GM12878 (cell line): ENCODE measurements around the gene SLC44A4. TPM values are rescaled to one million over a fixed set of nuclear protein-coding genes. Genes with fewer than 3 reads are reported as not detected.

ENCODE experiments used
- ATF7 ChIP-seq: fragments of 450-650 bp; IDR thresholded peaks from 2 replicates; pipeline ENCODE4 v1.6.1; 2016; ENCODE audit warnings: low read depth, mild to moderate bottlenecking
- CHD1 ChIP-seq: IDR thresholded peaks from 2 replicates; pipeline ENCODE4 v1.6.1; 2012; ENCODE audit warnings: low read depth, low read length, improper control_type of control experiment
- CREM ChIP-seq: IDR thresholded peaks from 2 replicates; pipeline ENCODE4 v1.6.1; 2014; ENCODE audit warnings: antibody characterized with exemption, low read depth
- DPF2 ChIP-seq: fragments of 450-650 bp; IDR thresholded peaks from 2 replicates; pipeline ENCODE4 v1.6.1; 2017; ENCODE audit warnings: mild to moderate bottlenecking
- HSF1 ChIP-seq: fragments of 150-350 bp; IDR thresholded peaks from 2 replicates; pipeline ENCODE4 v1.6.1; 2014; ENCODE audit warnings: mild to moderate bottlenecking, low read depth, low read length
- IRF5 ChIP-seq: fragments of 450-650 bp; IDR thresholded peaks from 2 replicates; pipeline ENCODE4 v1.6.1; 2017; ENCODE audit warnings: borderline replicate concordance
- KAT2A ChIP-seq: conservative IDR thresholded peaks from 2 replicates; pipeline ENCODE4 v1.6.1; 2011; ENCODE audit warnings: low read depth, low read length; ENCODE audit not compliant: control insufficient read depth
- MEF2A ChIP-seq: IDR thresholded peaks from 2 replicates; pipeline ENCODE4 v1.6.1; 2011; ENCODE audit warnings: low read depth, mild to moderate bottlenecking, low read length, moderate library complexity; ENCODE audit not compliant: insufficient read depth
- MEF2B ChIP-seq: fragments of 450-650 bp; IDR thresholded peaks from 2 replicates; pipeline ENCODE4 v1.6.1; 2018; ENCODE audit warnings: mild to moderate bottlenecking, moderate library complexity; ENCODE audit not compliant: partially characterized antibody, poor library complexity, severe bottlenecking
- MXI1 ChIP-seq: fragments of 150-350 bp; IDR thresholded peaks from 2 replicates; pipeline ENCODE4 v1.6.1; 2011; ENCODE audit warnings: low read depth, mild to moderate bottlenecking, inconsistent platforms, low read length, improper control_type of control experiment
- POLR2A ChIP-seq: IDR thresholded peaks from 2 replicates; pipeline ENCODE4 v1.6.1; 2011; ENCODE audit warnings: low read depth, mild to moderate bottlenecking, low read length
- POU2F2 ChIP-seq: IDR thresholded peaks from 3 replicates; pipeline ENCODE4 v1.6.1; 2011; ENCODE audit warnings: low read depth, mild to moderate bottlenecking, low read length, borderline replicate concordance
- RB1 ChIP-seq: fragments of 450-650 bp; formaldehyde crosslinking; IDR thresholded peaks from 2 replicates; pipeline ENCODE4 v1.6.1; 2017; ENCODE audit warnings: mild to moderate bottlenecking, borderline replicate concordance
- SPI1 ChIP-seq: IDR thresholded peaks from 2 replicates; pipeline ENCODE4 v1.6.1; 2011; ENCODE audit warnings: low read depth, mild to moderate bottlenecking, low read length, moderate library complexity, borderline replicate concordance; ENCODE audit not compliant: insufficient read depth
- TCF7 ChIP-seq: IDR thresholded peaks from 2 replicates; pipeline ENCODE4 v1.6.1; 2014; ENCODE audit warnings: antibody characterized with exemption, borderline replicate concordance
- WRNIP1 ChIP-seq: IDR thresholded peaks from 2 replicates; pipeline ENCODE4 v1.6.1; 2011; ENCODE audit warnings: low read depth, low read length, improper control_type of control experiment, borderline replicate concordance
- ZBED1 ChIP-seq: IDR thresholded peaks from 2 replicates; pipeline ENCODE4 v1.6.1; 2016; ENCODE audit warnings: borderline replicate concordance
- ZBTB33 ChIP-seq: fragments of 450-650 bp; IDR thresholded peaks from 2 replicates; pipeline ENCODE4 v1.6.1; 2017; ENCODE audit warnings: mild to moderate bottlenecking
- ZBTB40 ChIP-seq: fragments of 450-650 bp; IDR thresholded peaks from 2 replicates; pipeline ENCODE4 v1.6.1; 2016; ENCODE audit warnings: mild to moderate bottlenecking, moderate library complexity, borderline replicate concordance
- ZNF24 ChIP-seq: fragments of 450-650 bp; IDR thresholded peaks from 2 replicates; pipeline ENCODE4 v1.6.1; 2017; ENCODE audit warnings: antibody characterized with exemption, mild to moderate bottlenecking
- ZNF274 ChIP-seq: IDR thresholded peaks from one replicate; pipeline ENCODE4 v1.8.0; 2011; ENCODE audit not compliant: insufficient read length, insufficient read depth
- ZSCAN29 ChIP-seq: fragments of 450-650 bp; IDR thresholded peaks from 2 replicates; pipeline ENCODE4 v1.6.1; 2017; ENCODE audit warnings: mild to moderate bottlenecking, moderate library complexity
- polyA plus RNA-seq, 11 experiments: library from polyadenylated mRNA; depleted of rRNA in 4 of 11; unstranded in 6 of 11; stranded (reverse) in 5 of 11; fragments of >200 nt; fragmentation: Nextera tagmentation in 4 of 11; fragmentation: Illumina TruSeq in 1 of 11; extraction: Ambion mirVana in 4 of 11; extraction: Trizol in 1 of 11; gene quantifications; 1 replicate in 1 of 11; 2 replicates in 10 of 11; pipeline versions ENCODE4 v1.2.1 to v1.2.3, GENCODE V29; 2011 to 2016; ENCODE audit warnings: inconsistent platforms in 2 of 11, missing spikeins in 2 of 11, low read depth in 1 of 11
- total RNA-seq, 4 experiments: library from RNA; depleted of rRNA in 3 of 4; stranded (reverse); fragments of >200 nt in 3 of 4; fragmentation: Illumina TruSeq in 1 of 4; extraction: Trizol in 1 of 4; gene quantifications; 2 replicates each; pipeline versions ENCODE4 v1.2.1 to v1.2.3, GENCODE V29; 2013 to 2021

The SLC44A4 gene
- total and polyA plus RNA-seq, 10 of the 15 experiments (the other 5 are each of a cell fraction or from before 2014, with no cell fraction given), result 0.04 to 0.24 (median 0.15) TPM; not detected in 3

GRCh38 chr6:31836474-31837368 lies 42.1 kb downstream of the SLC44A4 start (continued):
- TF ChIP-seq ZBTB40, result no peak
- TF ChIP-seq RB1, result no peak
- peak; percentile 69 for TF ChIP-seq ATF7
- no peak; the same call in 1 of the 2 replicates for TF ChIP-seq ZBED1
- no peak for TF ChIP-seq CHD1
- TF ChIP-seq KAT2A, result no peak
- TF ChIP-seq DPF2, result 0 out of 2 replicates have a peak, but pooled peaks have one; percentile 5
- no peak for TF ChIP-seq ZBTB33
- no peak for TF ChIP-seq IRF5
- no peak for TF ChIP-seq ZSCAN29
- no peak for TF ChIP-seq MXI1
- TF ChIP-seq TCF7, result no peak
- TF ChIP-seq WRNIP1, result no peak
- peak; percentile 72 for TF ChIP-seq MEF2A
- TF ChIP-seq SPI1, result peak; percentile 53; the same call in 1 of the 2 replicates
- peak; percentile 35 for TF ChIP-seq MEF2B
- no peak for TF ChIP-seq ZNF24
- TF ChIP-seq POU2F2, result no peak
- 0 out of 2 replicates have a peak, but pooled peaks have one; percentile 1 for TF ChIP-seq CREM
- no peak; the same call in 1 of the 2 replicates for TF ChIP-seq POLR2A
- TF ChIP-seq HSF1, result no peak
- TF ChIP-seq ZNF274, result no peak
